ENCODE measurements around the gene PARP1. TPM values are rescaled to one million over a fixed set of nuclear protein-coding genes. Genes with fewer than 3 reads are reported as not detected.

The PARP1 gene
- total RNA-seq, 1 donor from 2014 or later: 237 TPM

DNA sequence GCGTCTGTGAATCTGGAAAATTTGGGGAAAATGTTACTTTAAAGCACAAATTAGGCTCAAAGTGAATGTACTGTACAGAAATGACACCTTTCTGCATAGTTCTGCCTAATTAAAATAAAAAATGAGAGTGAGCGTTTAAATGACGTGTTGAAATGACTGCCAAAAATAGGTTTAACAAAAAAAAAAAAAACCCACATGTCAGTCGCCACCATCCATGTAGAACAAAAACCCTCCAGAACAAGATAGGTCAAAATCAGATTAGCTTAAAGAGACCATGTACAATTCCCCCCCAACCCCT lies 745 bp downstream of the PARP1 start:
- Histone ChIP-seq H3K4me2 (peak overlapping the region; percentile 98), H4K20me1 (ENCODE audit: low read depth) (peaks cover 53% of the 10 kb centered on the region), H3K36me3 (no peaks in the 10 kb centered on the region), H3K27me3 (no peaks in the 10 kb centered on the region), H3F3A (ENCODE audit: low read depth) (peaks cover 34% of the 10 kb centered on the region), H3K9me3 (ENCODE audit: low read depth) (no peaks in the 10 kb centered on the region), H3K4me1 (peaks cover 39% of the 10 kb centered on the region), H3K79me2 (ENCODE audit: low read depth) (peaks cover 54% of the 10 kb centered on the region), H3K4me3 (peak overlapping the region; percentile 71), H3K9ac (peak overlapping the region; percentile 19), H3K27ac (peak overlapping the region; percentile 5), H2AFZ (replicated peaks) (peak overlapping the region; percentile 48)
- Mint-ChIP-seq H3K9me3 (no peaks in the 10 kb centered on the region), H3K27me3 (ENCODE audit: insufficient read depth, low read depth) (peaks cover 8% of the 10 kb centered on the region), H3K36me3 (peaks cover 2% of the 10 kb centered on the region), H3K27ac (peak overlapping the region; percentile 95), H3K4me3 (peak overlapping the region; percentile 100), H3K4me1 (peaks cover 45% of the 10 kb centered on the region)
- TF ChIP-seq EZH2 (IDR thresholded peaks at IDR 0.05) (no peak), EZH2phosphoT487 (IDR thresholded peaks at IDR 0.05) (no peak)
- no peak for DNase-seq (ENCODE audit: low spot score)

DNA sequence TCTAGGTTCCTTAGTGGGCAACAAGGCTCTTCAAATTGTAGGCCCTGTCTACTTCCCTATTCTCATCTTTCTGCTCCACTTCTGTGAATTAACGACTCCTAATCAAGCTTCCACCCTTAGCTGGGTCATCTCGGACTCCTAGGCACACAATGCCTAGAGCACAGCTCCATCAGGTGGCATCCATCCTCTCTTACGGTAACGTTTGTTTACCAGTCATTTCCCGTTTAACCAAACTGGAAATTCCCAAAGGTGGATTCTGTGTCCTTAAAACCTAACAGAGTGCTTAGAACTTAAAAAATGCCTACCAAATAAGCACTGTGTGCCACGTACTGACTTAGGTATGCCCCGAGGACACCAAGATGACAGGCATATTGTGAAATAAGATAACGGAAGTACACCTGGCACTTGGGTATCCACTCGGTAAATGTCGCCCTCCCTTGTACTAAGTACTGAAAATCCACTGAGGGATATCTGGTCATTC lies 1.5 kb downstream of the PARP1 start:
- Mint-ChIP-seq H3K36me3 (peaks cover 9% of the 10 kb centered on the region), H3K27ac (no peak overlapping the region), H3K4me3 (peak overlapping the region; percentile 100), H3K9me3 (no peaks in the 10 kb centered on the region), H3K4me1 (peaks cover 46% of the 10 kb centered on the region), H3K27me3 (ENCODE audit: insufficient read depth, low read depth) (peaks cover 9% of the 10 kb centered on the region)
- Histone ChIP-seq H3K79me2 (ENCODE audit: low read depth) (peaks cover 61% of the 10 kb centered on the region), H3K27me3 (no peaks in the 10 kb centered on the region), H3K9me3 (ENCODE audit: low read depth) (no peaks in the 10 kb centered on the region), H3K36me3 (no peaks in the 10 kb centered on the region), H3F3A (ENCODE audit: low read depth) (peaks cover 34% of the 10 kb centered on the region), H3K4me1 (peaks cover 39% of the 10 kb centered on the region), H2AFZ (replicated peaks) (no peak overlapping the region), H3K4me2 (peak overlapping the region; percentile 98), H3K4me3 (peak overlapping the region; percentile 71), H4K20me1 (ENCODE audit: low read depth) (peaks cover 60% of the 10 kb centered on the region), H3K9ac (peak overlapping the region; percentile 19), H3K27ac (no peak overlapping the region)
- TF ChIP-seq EZH2phosphoT487 (IDR thresholded peaks at IDR 0.05) (no peak), CTCF (IDR thresholded peaks at IDR 0.05) (no peak), EZH2 (IDR thresholded peaks at IDR 0.05) (no peak)
- peak; percentile 6 for DNase-seq (ENCODE audit: low spot score)

DNA sequence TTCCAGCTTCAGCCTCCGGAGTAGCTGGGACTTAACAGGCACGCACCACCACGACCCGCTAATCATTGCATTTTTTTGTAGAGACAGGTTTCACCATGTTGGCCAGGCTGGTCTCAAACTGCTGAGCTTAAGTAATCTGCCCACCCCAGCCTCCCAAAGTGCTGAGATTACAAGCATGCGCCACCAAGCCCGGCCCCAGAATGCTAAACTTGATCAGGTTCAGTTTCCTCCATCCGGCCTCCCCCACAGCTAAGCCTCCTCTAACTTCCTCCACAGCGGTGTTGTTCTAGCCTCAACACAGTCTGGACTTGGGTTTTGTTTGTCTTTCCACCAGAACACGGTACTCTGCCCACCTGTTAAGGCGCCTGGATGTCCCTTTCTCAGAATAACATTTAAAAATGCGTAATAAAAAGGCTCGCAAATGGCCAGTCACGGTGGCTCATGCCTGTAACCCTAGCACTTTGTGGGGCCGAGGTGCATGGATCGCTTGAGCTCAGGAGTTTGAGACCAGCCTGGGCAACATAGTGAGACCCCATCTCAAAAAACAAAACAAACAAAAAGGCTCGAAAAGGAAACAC lies 2.4 kb downstream of the PARP1 start:
- peaks cover 46% of the 10 kb centered on the region for H3K4me1 Mint-ChIP-seq
- no peaks in the 10 kb centered on the region for H3K9me3 Mint-ChIP-seq
- H3K9me3 ChIP-seq (ENCODE audit: low read depth): no peaks in the 10 kb centered on the region
- peaks cover 18% of the 10 kb centered on the region for H3K36me3 Mint-ChIP-seq
- peak overlapping the region; percentile 40 for H3K27ac ChIP-seq
- H3K4me2 ChIP-seq: peak overlapping the region; percentile 98
- peaks cover 42% of the 10 kb centered on the region for H3K4me1 ChIP-seq
- H3K36me3 ChIP-seq: no peaks in the 10 kb centered on the region
- no peak overlapping the region for H2AFZ ChIP-seq (replicated peaks)
- H3F3A ChIP-seq (ENCODE audit: low read depth): peaks cover 34% of the 10 kb centered on the region
- TF ChIP-seq EZH2phosphoT487 (IDR thresholded peaks at IDR 0.05) (no peak), EZH2 (IDR thresholded peaks at IDR 0.05) (no peak)
- H3K27me3 Mint-ChIP-seq (ENCODE audit: insufficient read depth, low read depth): peaks cover 6% of the 10 kb centered on the region
- no peak overlapping the region for H3K9ac ChIP-seq
- H3K4me3 ChIP-seq: peak overlapping the region; percentile 71
- H3K4me3 Mint-ChIP-seq: peak overlapping the region; percentile 100
- peaks cover 71% of the 10 kb centered on the region for H3K79me2 ChIP-seq (ENCODE audit: low read depth)
- peaks cover 69% of the 10 kb centered on the region for H4K20me1 ChIP-seq (ENCODE audit: low read depth)
- DNase-seq (ENCODE audit: low spot score): peak; percentile 28
- no peak overlapping the region for H3K27ac Mint-ChIP-seq
- no peaks in the 10 kb centered on the region for H3K27me3 ChIP-seq

DNA sequence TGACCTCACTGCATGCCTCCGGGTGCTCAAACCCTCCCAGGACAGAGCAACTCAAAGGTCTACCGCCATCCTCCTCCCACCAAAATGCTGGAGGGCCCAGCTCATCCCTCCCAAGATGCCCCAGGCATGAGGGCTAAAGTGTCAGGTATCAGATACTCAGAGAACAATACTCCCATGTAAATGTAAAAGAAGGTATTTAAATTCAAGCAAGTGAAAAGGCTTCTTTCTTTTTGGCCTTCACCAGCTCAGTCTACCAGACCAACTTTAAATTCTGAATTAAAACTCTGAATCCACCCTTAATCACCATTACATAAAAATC lies 3.0 kb downstream of the PARP1 start:
- Histone ChIP-seq H3K4me2 (peak overlapping the region; percentile 98), H3K79me2 (ENCODE audit: low read depth) (peaks cover 77% of the 10 kb centered on the region), H3K4me1 (peaks cover 42% of the 10 kb centered on the region), H3K27me3 (no peaks in the 10 kb centered on the region), H2AFZ (replicated peaks) (no peak overlapping the region), H3K27ac (peak overlapping the region; percentile 40), H3K9me3 (ENCODE audit: low read depth) (no peaks in the 10 kb centered on the region), H3K36me3 (no peaks in the 10 kb centered on the region), H3F3A (ENCODE audit: low read depth) (peaks cover 34% of the 10 kb centered on the region), H3K4me3 (peak overlapping the region; percentile 71), H4K20me1 (ENCODE audit: low read depth) (peaks cover 74% of the 10 kb centered on the region), H3K9ac (no peak overlapping the region)
- H3K4me1 Mint-ChIP-seq: peaks cover 46% of the 10 kb centered on the region
- TF ChIP-seq EZH2phosphoT487 (IDR thresholded peaks at IDR 0.05) (no peak), CTCF (IDR thresholded peaks at IDR 0.05) (no peak), EZH2 (IDR thresholded peaks at IDR 0.05) (no peak)
- H3K27ac Mint-ChIP-seq: no peak overlapping the region
- peaks cover 6% of the 10 kb centered on the region for H3K27me3 Mint-ChIP-seq (ENCODE audit: insufficient read depth, low read depth)
- H3K36me3 Mint-ChIP-seq: peaks cover 24% of the 10 kb centered on the region
- no peaks in the 10 kb centered on the region for H3K9me3 Mint-ChIP-seq
- peak; percentile 35 for DNase-seq (ENCODE audit: low spot score)
- peak overlapping the region; percentile 100 for H3K4me3 Mint-ChIP-seq

Measured in neural progenitor cell (in vitro differentiated cells).